Mesothelial cell of epicardium (in vitro differentiated cells): ENCODE data around the gene RMDN3. TPM values are rescaled to one million over a fixed set of nuclear protein-coding genes. Genes with fewer than 3 reads are reported as not detected.

ENCODE experiments used
- DNase-seq, 2 experiments: peaks; one replicate each; pipeline ENCODE4 v3.0.0; 2021; ENCODE audit warnings: low spot score in 2 of 2; ENCODE audit not compliant: unreplicated experiment in 2 of 2
- H3K27ac Mint-ChIP-seq: 2 replicates; pipeline ENCODE4 v1.8.0; 2021; ENCODE audit warnings: mixed read lengths
- H3K27me3 Mint-ChIP-seq: 2 replicates; pipeline ENCODE4 v1.8.0; 2021; ENCODE audit warnings: low read depth, mixed read lengths
- H3K36me3 Mint-ChIP-seq: 2 replicates; pipeline ENCODE4 v1.8.0; 2021; ENCODE audit warnings: mixed read lengths
- H3K4me1 Mint-ChIP-seq: 2 replicates; pipeline ENCODE4 v1.8.0; 2021; ENCODE audit warnings: mixed read lengths
- H3K4me3 Mint-ChIP-seq: 2 replicates; pipeline ENCODE4 v1.8.0; 2021; ENCODE audit warnings: mild to moderate bottlenecking, moderate library complexity, mixed read lengths
- H3K9me3 Mint-ChIP-seq: 2 replicates; pipeline ENCODE4 v1.8.0; 2021; ENCODE audit warnings: mixed read lengths
- CTCF ChIP-seq: fragments of 200-600 bp; sonication (generic); IDR thresholded peaks from one replicate; pipeline ENCODE4 v1.5.0; 2021; ENCODE audit warnings: antibody characterized with exemption; ENCODE audit not compliant: unreplicated experiment
- total RNA-seq: library from RNA; stranded (reverse); gene quantifications from 3 replicates; pipeline ENCODE4 v1.2.1, GENCODE V29; 2021

The RMDN3 gene
- total RNA-seq, 1 donor from 2014 or later: 29.3 TPM

- Mint-ChIP-seq H3K27me3 (no peaks in the 10 kb centered on the region), H3K4me3 (no peak overlapping the region), H3K4me1 (no peaks in the 10 kb centered on the region), H3K27ac (no peak overlapping the region), H3K36me3 (peaks cover 6% of the 10 kb centered on the region), H3K9me3 (no peaks in the 10 kb centered on the region)
- no peak for DNase-seq
- no peak for TF ChIP-seq CTCF
These were observed 10.3 kb downstream of the RMDN3 start for GRCh38 chr15:40744815-40745152.

GRCh38 chr15:40743921-40744814, 10.9 kb downstream of the RMDN3 start:
- TF ChIP-seq CTCF: no peak
- Mint-ChIP-seq H3K4me3 (no peak overlapping the region), H3K27ac (no peak overlapping the region), H3K36me3 (peaks cover 6% of the 10 kb centered on the region), H3K4me1 (no peaks in the 10 kb centered on the region), H3K9me3 (no peaks in the 10 kb centered on the region), H3K27me3 (no peaks in the 10 kb centered on the region)
- no peak for DNase-seq

- TF ChIP-seq CTCF: no peak
- Mint-ChIP-seq H3K9me3 (no peaks in the 10 kb centered on the region), H3K36me3 (peaks cover 6% of the 10 kb centered on the region)
These were observed 11.6 kb downstream of the RMDN3 start for GRCh38 chr15:40743485-40743901.

GRCh38 chr15:40739854-40740253, 15.2 kb downstream of the RMDN3 start:
- no peak for DNase-seq
- no peak overlapping the region for H3K27ac Mint-ChIP-seq
- no peaks in the 10 kb centered on the region for H3K27me3 Mint-ChIP-seq
- no peak for TF ChIP-seq CTCF
- no peak overlapping the region for H3K4me3 Mint-ChIP-seq
- peaks cover 9% of the 10 kb centered on the region for H3K36me3 Mint-ChIP-seq
- H3K4me1 Mint-ChIP-seq: no peaks in the 10 kb centered on the region
- H3K9me3 Mint-ChIP-seq: no peaks in the 10 kb centered on the region

More at GRCh38 chr15:40743485-40743901, 11.6 kb downstream of the RMDN3 start:
- H3K4me1 Mint-ChIP-seq: no peaks in the 10 kb centered on the region
- no peak overlapping the region for H3K4me3 Mint-ChIP-seq
- H3K27me3 Mint-ChIP-seq: no peaks in the 10 kb centered on the region
- H3K27ac Mint-ChIP-seq: no peak overlapping the region
- DNase-seq: no peak

- no peaks in the 10 kb centered on the region for H3K9me3 Mint-ChIP-seq
- no peak for TF ChIP-seq CTCF
- no peak overlapping the region for H3K27ac Mint-ChIP-seq
- H3K27me3 Mint-ChIP-seq: no peaks in the 10 kb centered on the region
- no peak overlapping the region for H3K4me3 Mint-ChIP-seq
- DNase-seq: no peak
- peaks cover 7% of the 10 kb centered on the region for H3K36me3 Mint-ChIP-seq
- H3K4me1 Mint-ChIP-seq: no peaks in the 10 kb centered on the region
These were observed 16.0 kb downstream of the RMDN3 start for GRCh38 chr15:40739047-40739446.
